Progenitor cell of endocrine pancreas (in vitro differentiated cells): ENCODE measurements around the gene ASB4. TPM values are rescaled to one million over a fixed set of nuclear protein-coding genes. Genes with fewer than 3 reads are reported as not detected.

Source experiments
- DNase-seq: peaks from one replicate; pipeline ENCODE4 v3.0.0; 2021; ENCODE audit warnings: low spot score; ENCODE audit not compliant: unreplicated experiment
- H3K27ac Mint-ChIP-seq: 2 replicates; pipeline ENCODE4 v1.8.0; 2021; ENCODE audit warnings: mild to moderate bottlenecking, moderate library complexity, mixed read lengths
- H3K27me3 Mint-ChIP-seq: 2 replicates; pipeline ENCODE4 v1.8.0; 2021; ENCODE audit warnings: mixed read lengths
- H3K36me3 Mint-ChIP-seq: 2 replicates; pipeline ENCODE4 v1.8.0; 2022; ENCODE audit warnings: mixed read lengths; ENCODE audit not compliant: insufficient read depth
- H3K4me1 Mint-ChIP-seq: 2 replicates; pipeline ENCODE4 v1.8.0; 2021; ENCODE audit warnings: low read depth, mixed read lengths
- H3K4me3 Mint-ChIP-seq: 2 replicates; pipeline ENCODE4 v1.8.0; 2021; ENCODE audit warnings: low read depth, mild to moderate bottlenecking, moderate library complexity, mixed read lengths
- H3K9me3 Mint-ChIP-seq: 2 replicates; pipeline ENCODE4 v1.8.0; 2021; ENCODE audit warnings: low read depth, mixed read lengths
- total RNA-seq: library from RNA; stranded (reverse); gene quantifications from 2 replicates; pipeline ENCODE4 v1.2.1, GENCODE V29; 2021
- TF ChIP-seq, protein P1 (sequence below): fragments of 200-600 bp; sonication (generic); IDR thresholded peaks from one replicate; pipeline ENCODE4 v1.5.0; 2021; ENCODE audit warnings: antibody characterized with exemption, mild to moderate bottlenecking; ENCODE audit not compliant: unreplicated experiment

Gene ASB4
- total RNA-seq, 1 donor from 2014 or later, result not detected

DNA sequence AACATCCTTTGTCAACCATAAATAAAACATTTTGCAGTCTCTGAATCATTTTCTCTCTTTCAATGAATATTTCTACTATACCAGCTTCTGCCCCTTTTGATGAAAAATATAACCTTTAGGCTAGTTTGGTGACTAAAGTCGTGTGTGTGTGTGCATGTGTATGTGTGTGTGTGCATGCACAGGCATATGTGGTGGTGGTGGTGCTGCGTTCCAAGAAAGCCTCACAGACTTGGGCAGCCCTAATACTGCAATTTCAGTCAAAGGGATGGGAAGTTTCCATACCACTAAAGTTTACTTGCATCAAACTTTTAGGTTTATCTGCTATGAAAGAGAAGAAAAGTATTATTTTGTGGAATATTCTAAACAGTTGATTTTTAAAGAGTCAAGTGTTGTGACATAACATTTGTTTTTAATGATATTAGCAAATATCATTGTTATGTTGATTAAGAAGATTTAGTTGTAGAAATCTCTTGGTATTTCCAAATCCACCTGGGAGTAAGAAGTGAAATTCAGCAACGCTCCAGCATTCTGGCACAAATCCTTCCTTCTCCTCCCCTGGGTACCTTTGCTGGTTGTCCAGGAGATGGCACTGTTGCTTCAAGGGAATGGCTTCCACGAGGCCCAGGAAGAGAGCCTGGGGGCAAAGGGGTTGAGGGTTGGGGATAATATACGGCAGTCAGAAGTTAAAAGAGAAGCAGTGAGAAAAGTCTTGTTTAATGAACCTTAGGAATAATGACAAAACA, 41.5 kb downstream of the ASB4 start:
- H3K27me3 Mint-ChIP-seq, result no peaks in the 10 kb centered on the region
- DNase-seq, result peak; percentile 31
- peaks cover 18% of the 10 kb centered on the region for H3K4me1 Mint-ChIP-seq
- H3K27ac Mint-ChIP-seq, result peak overlapping the region; percentile 70
- no peaks in the 10 kb centered on the region for H3K9me3 Mint-ChIP-seq
- no peaks in the 10 kb centered on the region for H3K36me3 Mint-ChIP-seq
- TF ChIP-seq, protein P1, sequence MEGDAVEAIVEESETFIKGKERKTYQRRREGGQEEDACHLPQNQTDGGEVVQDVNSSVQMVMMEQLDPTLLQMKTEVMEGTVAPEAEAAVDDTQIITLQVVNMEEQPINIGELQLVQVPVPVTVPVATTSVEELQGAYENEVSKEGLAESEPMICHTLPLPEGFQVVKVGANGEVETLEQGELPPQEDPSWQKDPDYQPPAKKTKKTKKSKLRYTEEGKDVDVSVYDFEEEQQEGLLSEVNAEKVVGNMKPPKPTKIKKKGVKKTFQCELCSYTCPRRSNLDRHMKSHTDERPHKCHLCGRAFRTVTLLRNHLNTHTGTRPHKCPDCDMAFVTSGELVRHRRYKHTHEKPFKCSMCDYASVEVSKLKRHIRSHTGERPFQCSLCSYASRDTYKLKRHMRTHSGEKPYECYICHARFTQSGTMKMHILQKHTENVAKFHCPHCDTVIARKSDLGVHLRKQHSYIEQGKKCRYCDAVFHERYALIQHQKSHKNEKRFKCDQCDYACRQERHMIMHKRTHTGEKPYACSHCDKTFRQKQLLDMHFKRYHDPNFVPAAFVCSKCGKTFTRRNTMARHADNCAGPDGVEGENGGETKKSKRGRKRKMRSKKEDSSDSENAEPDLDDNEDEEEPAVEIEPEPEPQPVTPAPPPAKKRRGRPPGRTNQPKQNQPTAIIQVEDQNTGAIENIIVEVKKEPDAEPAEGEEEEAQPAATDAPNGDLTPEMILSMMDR, result peak; percentile 83
- H3K4me3 Mint-ChIP-seq, result no peak overlapping the region

DNA sequence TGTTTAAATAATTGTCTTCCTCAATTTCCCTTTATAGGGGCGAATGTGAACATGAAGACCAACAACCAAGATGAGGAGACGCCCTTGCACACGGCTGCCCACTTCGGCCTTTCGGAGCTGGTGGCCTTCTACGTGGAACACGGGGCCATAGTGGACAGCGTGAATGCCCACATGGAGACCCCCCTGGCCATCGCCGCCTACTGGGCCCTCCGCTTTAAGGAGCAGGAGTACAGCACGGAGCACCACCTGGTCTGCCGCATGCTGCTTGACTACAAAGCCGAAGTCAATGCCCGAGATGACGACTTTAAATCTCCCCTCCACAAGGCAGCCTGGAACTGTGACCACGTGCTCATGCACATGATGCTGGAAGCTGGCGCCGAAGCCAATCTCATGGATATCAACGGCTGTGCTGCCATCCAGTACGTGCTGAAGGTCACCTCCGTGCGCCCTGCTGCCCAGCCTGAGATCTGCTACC, 42.1 kb downstream of the ASB4 start:
- Mint-ChIP-seq H3K4me1 (peaks cover 18% of the 10 kb centered on the region), H3K36me3 (no peaks in the 10 kb centered on the region), H3K9me3 (no peaks in the 10 kb centered on the region), H3K27me3 (no peaks in the 10 kb centered on the region), H3K4me3 (no peak overlapping the region), H3K27ac (no peak overlapping the region)
- DNase-seq, result no peak
- TF ChIP-seq, protein P1, result no peak

DNA sequence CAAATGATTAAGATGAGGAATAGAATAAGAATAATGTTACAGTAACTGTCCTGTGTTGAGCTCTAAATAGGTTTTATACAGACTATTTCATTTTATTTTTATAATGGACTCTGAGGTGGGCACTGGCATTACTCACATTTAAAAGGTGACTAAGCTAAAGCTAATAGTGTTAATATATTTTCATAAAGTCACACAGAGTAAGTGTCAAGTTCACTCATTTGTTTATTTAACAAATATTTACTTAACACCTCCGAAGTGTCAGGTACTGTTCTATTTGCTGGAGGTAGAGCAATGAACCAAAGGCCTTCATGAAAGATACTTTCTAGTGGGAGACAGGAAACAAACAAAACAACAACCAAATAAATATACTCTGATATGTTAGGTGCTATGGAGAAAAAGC, 44.0 kb downstream of the ASB4 start:
- no peak overlapping the region for H3K27ac Mint-ChIP-seq
- DNase-seq, result no peak

DNA sequence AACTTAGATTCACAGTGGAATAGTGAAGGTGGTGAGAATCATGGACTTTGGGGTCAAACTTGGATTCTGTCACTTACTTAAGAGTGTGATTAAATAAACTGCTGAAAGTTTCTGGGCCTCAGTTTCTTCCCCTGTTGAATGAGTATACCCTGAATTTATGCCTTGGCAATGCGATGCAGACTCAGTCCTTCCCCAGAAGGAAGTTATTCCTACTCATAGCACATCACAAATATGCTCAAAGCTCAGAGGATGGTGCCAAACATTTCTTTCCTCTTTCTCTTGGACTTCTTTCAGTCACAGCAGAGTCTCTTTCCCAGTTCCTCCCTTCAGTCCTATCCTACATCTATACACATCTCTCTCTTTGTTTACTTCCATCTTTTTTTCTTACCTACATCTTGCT, 45.1 kb downstream of the ASB4 start:
- Mint-ChIP-seq H3K4me3 (no peak overlapping the region), H3K4me1 (peaks cover 12% of the 10 kb centered on the region), H3K36me3 (no peaks in the 10 kb centered on the region), H3K27ac (no peak overlapping the region), H3K9me3 (no peaks in the 10 kb centered on the region), H3K27me3 (no peaks in the 10 kb centered on the region)
- no peak for DNase-seq
- TF ChIP-seq, protein P1, result no peak

More for the DNA sequence above, 44.0 kb downstream of the ASB4 start:
- Mint-ChIP-seq H3K4me3 (no peak overlapping the region), H3K36me3 (no peaks in the 10 kb centered on the region), H3K27me3 (no peaks in the 10 kb centered on the region), H3K4me1 (peaks cover 18% of the 10 kb centered on the region), H3K9me3 (no peaks in the 10 kb centered on the region)
- TF ChIP-seq, protein P1, result no peak

DNA sequence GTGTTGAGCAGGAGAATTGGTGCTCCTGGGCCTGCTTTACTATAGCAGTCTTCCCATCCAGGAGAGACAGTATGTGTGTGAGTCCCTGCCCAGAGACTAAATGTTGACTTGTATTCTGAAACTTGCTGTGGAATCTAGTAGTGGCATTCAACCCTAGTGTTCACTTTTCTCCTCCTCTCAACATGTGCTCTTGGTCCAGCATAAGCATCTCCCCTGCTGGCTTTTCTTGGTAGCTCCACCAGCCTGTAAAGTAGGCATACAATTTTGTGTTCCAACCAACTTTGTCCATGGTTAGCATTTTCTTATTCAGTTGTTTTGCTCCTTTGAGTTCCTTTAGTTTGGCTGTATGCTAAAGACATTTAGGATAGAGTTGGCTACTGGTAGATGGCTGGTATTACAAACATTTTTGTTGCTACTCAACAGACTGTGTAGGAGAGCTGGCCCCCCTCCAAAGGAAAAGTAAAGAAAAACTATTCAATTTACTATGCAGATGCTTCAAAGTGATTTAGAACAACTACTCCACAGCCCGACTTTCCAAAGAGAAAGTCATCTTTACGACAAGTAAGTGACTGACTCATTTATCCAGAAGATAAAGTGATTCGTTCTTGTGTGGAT, 46.0 kb downstream of the ASB4 start:
- Mint-ChIP-seq H3K27ac (no peak overlapping the region), H3K4me3 (no peak overlapping the region)
- no peak for DNase-seq

More for the DNA sequence above, 46.0 kb downstream of the ASB4 start:
- no peaks in the 10 kb centered on the region for H3K27me3 Mint-ChIP-seq
- TF ChIP-seq, protein P1, result no peak
- H3K36me3 Mint-ChIP-seq, result no peaks in the 10 kb centered on the region
- H3K9me3 Mint-ChIP-seq, result no peaks in the 10 kb centered on the region
- H3K4me1 Mint-ChIP-seq, result peaks cover 6% of the 10 kb centered on the region
